GM18868 (cell line): ENCODE data around the gene HMOX1.

Source experiments
- ATAC-seq: cut with Tn5 transposase; IDR thresholded peaks from one replicate; pipeline ENCODE4 v1.9.1; 2021; ENCODE audit warnings: mild to moderate bottlenecking, moderate library complexity; ENCODE audit not compliant: unreplicated experiment

HMOX1 gene

GRCh38 chr22:35380537-35381423, at the start of gene HMOX1:
Gene HMOX1, plus strand, starts transcription at chr22:35381096. Its CDS starts 78 bp downstream, at chr22:35381174.
- no peak for ATAC-seq

- ATAC-seq, result no peak
These were observed 48.6 kb upstream of the HMOX1 start for GRCh38 chr22:35332278-35332677.

- no peak for ATAC-seq
These were observed 47.7 kb upstream of the HMOX1 start for GRCh38 chr22:35333220-35333619.

- no peak for ATAC-seq
These were observed 46.9 kb upstream of the HMOX1 start for GRCh38 chr22:35334004-35334403.

GRCh38 chr22:35335468-35335867, 45.4 kb upstream of the HMOX1 start:
- no peak for ATAC-seq

- ATAC-seq, result no peak
These were observed 44.7 kb upstream of the HMOX1 start for GRCh38 chr22:35335936-35336781.

- no peak for ATAC-seq
These were observed 43.0 kb upstream of the HMOX1 start for GRCh38 chr22:35337932-35338331.

- no peak for ATAC-seq
These were observed 39.6 kb upstream of the HMOX1 start for GRCh38 chr22:35341090-35341874.

- ATAC-seq, result no peak
These were observed 38.5 kb upstream of the HMOX1 start for GRCh38 chr22:35342390-35342789.

GRCh38 chr22:35343664-35344550, 37.0 kb upstream of the HMOX1 start:
- no peak for ATAC-seq

GRCh38 chr22:35344956-35345690, 35.8 kb upstream of the HMOX1 start:
- no peak for ATAC-seq

GRCh38 chr22:35345808-35346505, 34.9 kb upstream of the HMOX1 start:
- ATAC-seq, result no peak

- ATAC-seq, result no peak
These were observed 34.2 kb upstream of the HMOX1 start for GRCh38 chr22:35346596-35347220.

GRCh38 chr22:35347462-35347861, 33.4 kb upstream of the HMOX1 start:
- no peak for ATAC-seq

- no peak for ATAC-seq
These were observed 32.8 kb upstream of the HMOX1 start for GRCh38 chr22:35348026-35348590.

GRCh38 chr22:35348703-35349102, 32.2 kb upstream of the HMOX1 start:
- no peak for ATAC-seq

- ATAC-seq, result no peak
These were observed 31.6 kb upstream of the HMOX1 start for GRCh38 chr22:35349368-35349703.
